Fibroblast of lung (primary cell): ENCODE results near the gene DPH6.

Source experiments
- EZH2 ChIP-seq: IDR thresholded peaks from 2 replicates; pipeline ENCODE4 v1.5.1; 2012; ENCODE audit warnings: low read length, control low read depth, mild to moderate bottlenecking; ENCODE audit errors: missing control alignments
- TF ChIP-seq, protein P1 (sequence below), 2 donors: IDR thresholded peaks in 1 of 2; conservative IDR thresholded peaks in 1 of 2; 1 replicate in 1 of 2; 2 replicates in 1 of 2; pipeline ENCODE4 v1.5.1; 2011 to 2012; ENCODE audit warnings: low read length in 2 of 2, control low read depth in 1 of 2, inconsistent platforms in 1 of 2, low read depth in 1 of 2, mild to moderate bottlenecking in 1 of 2

DNA sequence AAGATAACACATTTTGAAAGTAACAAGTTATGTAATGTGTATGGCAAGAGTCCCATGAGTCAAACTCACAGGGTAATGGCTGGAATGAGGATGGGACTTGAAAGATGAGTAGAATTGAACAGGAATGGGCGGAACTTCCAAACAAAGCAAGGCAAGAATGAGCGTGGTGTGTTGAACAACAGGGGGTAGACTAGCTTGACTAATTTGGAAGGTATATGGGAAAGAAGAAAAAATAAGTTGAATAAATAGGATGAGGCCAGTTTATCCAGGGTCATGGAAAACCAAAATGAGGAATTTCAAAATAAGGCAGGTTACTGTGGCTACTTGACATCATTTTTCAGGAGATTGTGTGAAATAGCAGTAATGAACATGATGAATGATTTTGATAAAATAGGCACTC lies 2.5 kb upstream of the DPH6 start:
- no peak for TF ChIP-seq EZH2
- TF ChIP-seq, protein P1, sequence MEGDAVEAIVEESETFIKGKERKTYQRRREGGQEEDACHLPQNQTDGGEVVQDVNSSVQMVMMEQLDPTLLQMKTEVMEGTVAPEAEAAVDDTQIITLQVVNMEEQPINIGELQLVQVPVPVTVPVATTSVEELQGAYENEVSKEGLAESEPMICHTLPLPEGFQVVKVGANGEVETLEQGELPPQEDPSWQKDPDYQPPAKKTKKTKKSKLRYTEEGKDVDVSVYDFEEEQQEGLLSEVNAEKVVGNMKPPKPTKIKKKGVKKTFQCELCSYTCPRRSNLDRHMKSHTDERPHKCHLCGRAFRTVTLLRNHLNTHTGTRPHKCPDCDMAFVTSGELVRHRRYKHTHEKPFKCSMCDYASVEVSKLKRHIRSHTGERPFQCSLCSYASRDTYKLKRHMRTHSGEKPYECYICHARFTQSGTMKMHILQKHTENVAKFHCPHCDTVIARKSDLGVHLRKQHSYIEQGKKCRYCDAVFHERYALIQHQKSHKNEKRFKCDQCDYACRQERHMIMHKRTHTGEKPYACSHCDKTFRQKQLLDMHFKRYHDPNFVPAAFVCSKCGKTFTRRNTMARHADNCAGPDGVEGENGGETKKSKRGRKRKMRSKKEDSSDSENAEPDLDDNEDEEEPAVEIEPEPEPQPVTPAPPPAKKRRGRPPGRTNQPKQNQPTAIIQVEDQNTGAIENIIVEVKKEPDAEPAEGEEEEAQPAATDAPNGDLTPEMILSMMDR (conservative IDR thresholded peaks at IDR 0.05 in 1 of 2, IDR thresholded peaks at IDR 0.05 in 1 of 2; ENCODE audit: low read depth in 1 of 2, low read length in 2 of 2) = no peak
